MM.1S (cell line): Measurements from ENCODE around the gene TENM4.

ENCODE experiments used
- DNase-seq: peaks from one replicate; pipeline ENCODE4 v3.0.0-alpha.2; 2015
- H2AFZ ChIP-seq: fragments of 300-600 bp; sonication (generic); 2 replicates; pipeline ENCODE4 v1.6.0; 2016; ENCODE audit warnings: antibody characterized with exemption, low read length
- H3F3A ChIP-seq: fragments of 300-600 bp; sonication (generic); 2 replicates; pipeline ENCODE4 v1.6.1; 2016; ENCODE audit warnings: mild to moderate bottlenecking, antibody characterized with exemption, low read length, moderate library complexity, mixed read lengths; ENCODE audit not compliant: insufficient read depth
- H3K27ac ChIP-seq: fragments of 300-600 bp; sonication (generic); 2 replicates; pipeline ENCODE4 v1.5.1; 2016; ENCODE audit warnings: mild to moderate bottlenecking, low read length
- H3K27me3 ChIP-seq: fragments of 300-600 bp; sonication (generic); replicated peaks from 2 replicates; pipeline ENCODE4 v1.6.0; 2016; ENCODE audit warnings: low read length; ENCODE audit not compliant: insufficient read depth
- H3K36me3 ChIP-seq: fragments of 300-600 bp; sonication (generic); replicated peaks from 2 replicates; pipeline ENCODE4 v1.6.1; 2016; ENCODE audit warnings: mild to moderate bottlenecking, low read length, mixed read lengths; ENCODE audit not compliant: insufficient read depth
- H3K4me1 ChIP-seq: fragments of 300-600 bp; sonication (generic); 2 replicates; pipeline ENCODE4 v1.6.1; 2016; ENCODE audit warnings: low read length, mixed read lengths
- H3K4me2 ChIP-seq: fragments of 300-600 bp; sonication (generic); 2 replicates; pipeline ENCODE4 v1.6.0; 2016; ENCODE audit warnings: low read depth, low read length
- H3K4me3 ChIP-seq: fragments of 300-600 bp; sonication (generic); 2 replicates; pipeline ENCODE4 v1.5.1; 2016; ENCODE audit warnings: low read length, mixed read lengths
- H3K79me2 ChIP-seq: fragments of 300-600 bp; sonication (generic); 2 replicates; pipeline ENCODE4 v1.6.1; 2016; ENCODE audit warnings: mixed run types, low read length, mixed read lengths
- H3K9ac ChIP-seq: fragments of 300-600 bp; sonication (generic); 2 replicates; pipeline ENCODE4 v1.6.1; 2016; ENCODE audit warnings: low read length, mixed read lengths
- H3K9me2 ChIP-seq: fragments of 300-600 bp; sonication (generic); replicated peaks from 2 replicates; pipeline ENCODE4 v1.6.1; 2016; ENCODE audit warnings: mild to moderate bottlenecking, low read length, mixed read lengths; ENCODE audit not compliant: insufficient read depth
- H3K9me3 ChIP-seq: fragments of 300-600 bp; sonication (generic); replicated peaks from 2 replicates; pipeline ENCODE4 v1.6.1; 2016; ENCODE audit warnings: mild to moderate bottlenecking, low read length, mixed read lengths; ENCODE audit not compliant: insufficient read depth
- H4K20me1 ChIP-seq: fragments of 300-600 bp; sonication (generic); 2 replicates; pipeline ENCODE4 v1.6.1; 2016; ENCODE audit warnings: mild to moderate bottlenecking, low read length, moderate library complexity, mixed read lengths; ENCODE audit not compliant: insufficient read depth
- CTCF ChIP-seq: fragments of 300-600 bp; sonication (generic); IDR thresholded peaks from 2 replicates; pipeline ENCODE4 v1.5.1; 2016; ENCODE audit warnings: antibody characterized with exemption, low read length, mixed read lengths
- EZH2 ChIP-seq: fragments of 300-600 bp; sonication (generic); optimal IDR thresholded peaks from 2 replicates; pipeline ENCODE3; 2017; ENCODE audit warnings: low read depth, mild to moderate bottlenecking, antibody characterized with exemption, low read length, mixed read lengths
- EZH2phosphoT487 ChIP-seq: fragments of 300-600 bp; sonication (generic); IDR thresholded peaks from 2 replicates; pipeline ENCODE4 v1.6.1; 2018; ENCODE audit warnings: antibody characterized with exemption, low read length

TENM4 gene

GRCh38 chr11:79328402-79328801 lies 112.4 kb downstream of the TENM4 start:
- Histone ChIP-seq H3F3A (no peaks in the 10 kb centered on the region), H3K9ac (no peak overlapping the region), H3K27ac (no peak overlapping the region), H3K9me2 (no peaks in the 10 kb centered on the region), H4K20me1 (no peaks in the 10 kb centered on the region), H3K79me2 (no peaks in the 10 kb centered on the region), H2AFZ (no peak overlapping the region), H3K27me3 (no peaks in the 10 kb centered on the region), H3K4me2 (no peak overlapping the region), H3K9me3 (no peaks in the 10 kb centered on the region), H3K4me1 (no peaks in the 10 kb centered on the region), H3K36me3 (no peaks in the 10 kb centered on the region), H3K4me3 (no peak overlapping the region)
- DNase-seq: no peak
- TF ChIP-seq EZH2phosphoT487: no peak
- TF ChIP-seq EZH2: no peak
- no peak for TF ChIP-seq CTCF

- no peaks in the 10 kb centered on the region for H3K9me3 ChIP-seq
- DNase-seq: no peak
- no peak for TF ChIP-seq CTCF
- no peak for TF ChIP-seq EZH2phosphoT487
- no peak for TF ChIP-seq EZH2
These were observed 115.0 kb downstream of the TENM4 start for GRCh38 chr11:79325851-79326250.

GRCh38 chr11:79321263-79321662 lies 119.6 kb downstream of the TENM4 start:
- Histone ChIP-seq H3K4me1 (no peaks in the 10 kb centered on the region), H3K4me2 (no peak overlapping the region), H3K9ac (no peak overlapping the region), H4K20me1 (no peaks in the 10 kb centered on the region), H3K79me2 (no peaks in the 10 kb centered on the region), H2AFZ (no peak overlapping the region), H3K36me3 (no peaks in the 10 kb centered on the region), H3K9me3 (no peaks in the 10 kb centered on the region), H3K4me3 (no peak overlapping the region), H3K9me2 (no peaks in the 10 kb centered on the region), H3K27ac (no peak overlapping the region), H3K27me3 (no peaks in the 10 kb centered on the region), H3F3A (no peaks in the 10 kb centered on the region)
- no peak for TF ChIP-seq EZH2phosphoT487
- TF ChIP-seq EZH2: no peak
- TF ChIP-seq CTCF: no peak
- DNase-seq: no peak

More at GRCh38 chr11:79325851-79326250, 115.0 kb downstream of the TENM4 start:
- Histone ChIP-seq H3K9me2 (no peaks in the 10 kb centered on the region), H3K4me3 (no peak overlapping the region), H3K79me2 (no peaks in the 10 kb centered on the region), H3K27me3 (no peaks in the 10 kb centered on the region), H3K9ac (no peak overlapping the region), H3K4me1 (no peaks in the 10 kb centered on the region), H4K20me1 (no peaks in the 10 kb centered on the region), H3K4me2 (no peak overlapping the region), H3K36me3 (no peaks in the 10 kb centered on the region), H3K27ac (no peak overlapping the region), H3F3A (no peaks in the 10 kb centered on the region), H2AFZ (no peak overlapping the region)
